DND-41 (cell line): ENCODE data around the gene FUT7.
A peak's percentile ranks its signal among the peaks of the same experiment; 100 is the strongest.

Source experiments
- ATAC-seq: fragments of 200-7000 bp; cut with Tn5 transposase; 3 replicates; pipeline ENCODE4 v1.9.1; 2021; ENCODE audit warnings: low read depth; ENCODE audit not compliant: insufficient read depth
- DNase-seq: peaks from one replicate; pipeline ENCODE4 v3.0.0-alpha.2; 2020
- H2AFZ ChIP-seq: 2 replicates; pipeline ENCODE4 v1.6.0; 2012; ENCODE audit warnings: low read depth, low read length
- H3K27ac ChIP-seq: 2 replicates; pipeline ENCODE4 v1.5.1; 2012; ENCODE audit warnings: low read length, inconsistent platforms
- H3K27me3 ChIP-seq: fragments of 200-600 bp; sonication (generic); 2 replicates; pipeline ENCODE4 v1.6.0; 2012; ENCODE audit warnings: low read length, mild to moderate bottlenecking, inconsistent platforms; ENCODE audit not compliant: insufficient read depth, poor library complexity
- H3K36me3 ChIP-seq: 2 replicates; pipeline ENCODE4 v1.5.1; 2012; ENCODE audit warnings: low read length, inconsistent platforms; ENCODE audit not compliant: insufficient read depth
- H3K4me1 ChIP-seq: 2 replicates; pipeline ENCODE4 v1.5.1; 2012; ENCODE audit warnings: mild to moderate bottlenecking, low read length; ENCODE audit not compliant: insufficient read depth
- H3K4me2 ChIP-seq: 2 replicates; pipeline ENCODE4 v1.6.0; 2012; ENCODE audit warnings: mild to moderate bottlenecking, moderate library complexity, low read length, inconsistent platforms; ENCODE audit not compliant: insufficient read depth
- H3K4me3 ChIP-seq, 2 experiments: fragments of 200-600 bp in 1 of 2; shearing (Covaris generic) in 1 of 2; 2 replicates each; pipeline ENCODE4 v1.5.1; 2012 to 2016; ENCODE audit warnings: inconsistent platforms in 2 of 2, low read length in 2 of 2, mild to moderate bottlenecking in 2 of 2, low read depth in 1 of 2, moderate library complexity in 1 of 2
- H3K79me2 ChIP-seq: 2 replicates; pipeline ENCODE4 v1.6.0; 2012; ENCODE audit warnings: low read length, inconsistent platforms; ENCODE audit not compliant: insufficient read depth
- H3K9ac ChIP-seq: 2 replicates; pipeline ENCODE4 v1.6.0; 2012; ENCODE audit warnings: low read depth, mild to moderate bottlenecking, inconsistent platforms, low read length, moderate library complexity
- H3K9me3 ChIP-seq: 2 replicates; pipeline ENCODE4 v1.5.1; 2012; ENCODE audit warnings: low read length, moderate library complexity, mild to moderate bottlenecking, inconsistent platforms; ENCODE audit not compliant: insufficient read depth, severe bottlenecking
- H4K20me1 ChIP-seq: 2 replicates; pipeline ENCODE4 v1.6.0; 2012; ENCODE audit warnings: low read length; ENCODE audit not compliant: insufficient read depth
- CTCF ChIP-seq: IDR thresholded peaks from 2 replicates; pipeline ENCODE4 v1.5.1; 2012; ENCODE audit warnings: borderline replicate concordance, low read length, moderate library complexity, mild to moderate bottlenecking; ENCODE audit not compliant: poor library complexity, severe bottlenecking; ENCODE audit errors: extremely low read depth
- EZH2 ChIP-seq: IDR thresholded peaks from 3 replicates; pipeline ENCODE4 v1.6.1; 2012; ENCODE audit warnings: borderline replicate concordance, low read depth, mild to moderate bottlenecking, moderate library complexity, low read length, inconsistent platforms; ENCODE audit not compliant: severe bottlenecking

Gene FUT7

GRCh38 chr9:137048655-137049543 lies 17.0 kb upstream of the FUT7 start:
- H3K9me3 ChIP-seq = no peaks in the 10 kb centered on the region
- H3K4me2 ChIP-seq = no peak overlapping the region
- ATAC-seq (no peak), DNase-seq (no peak)
- no peak overlapping the region for H3K9ac ChIP-seq
- no peak overlapping the region for H2AFZ ChIP-seq
- H3K27me3 ChIP-seq = peaks cover 37% of the 10 kb centered on the region
- no peaks in the 10 kb centered on the region for H3K36me3 ChIP-seq
- no peaks in the 10 kb centered on the region for H3K4me1 ChIP-seq
- no peak overlapping the region for H3K4me3 ChIP-seq
- peaks cover 25% of the 10 kb centered on the region for H4K20me1 ChIP-seq
- H3K79me2 ChIP-seq = no peaks in the 10 kb centered on the region
- no peak for TF ChIP-seq CTCF
- TF ChIP-seq EZH2 = no peak
- H3K27ac ChIP-seq = no peak overlapping the region

- no peaks in the 10 kb centered on the region for H3K79me2 ChIP-seq
- H3K27ac ChIP-seq = no peak within 1 kb of the TSS
- H3K27me3 ChIP-seq = peaks cover 41% of the 10 kb centered on the region
- ATAC-seq = peak; percentile 92
- no peaks in the 10 kb centered on the region for H3K36me3 ChIP-seq
- H3K4me3 ChIP-seq = no peak within 1 kb of the TSS
- H2AFZ ChIP-seq = no peak within 1 kb of the TSS
- peaks cover 30% of the 10 kb centered on the region for H4K20me1 ChIP-seq
- DNase-seq = peak; percentile 78
- H3K4me1 ChIP-seq = no peaks in the 10 kb centered on the region
- H3K9me3 ChIP-seq = no peaks in the 10 kb centered on the region
- TF ChIP-seq EZH2 (peak; percentile 84), CTCF (peak; percentile 80)
- no peak within 1 kb of the TSS for H3K9ac ChIP-seq
- H3K4me2 ChIP-seq = no peak within 1 kb of the TSS
Measured at GRCh38 chr9:137046088-137046787, 14.3 kb upstream of the FUT7 start, which contains the start of gene NPDC1. TSS of gene NPDC1 (minus strand) at chr9:137046177. CDS start at chr9:137045989, 188 bp downstream.

- Histone ChIP-seq H3K27ac (no peak overlapping the region), H3K79me2 (no peaks in the 10 kb centered on the region), H3K4me2 (no peak overlapping the region), H3K27me3 (peaks cover 41% of the 10 kb centered on the region), H3K4me3 (no peak overlapping the region), H3K36me3 (no peaks in the 10 kb centered on the region), H2AFZ (no peak overlapping the region), H3K9ac (no peak overlapping the region), H3K9me3 (no peaks in the 10 kb centered on the region), H3K4me1 (no peaks in the 10 kb centered on the region), H4K20me1 (peaks cover 30% of the 10 kb centered on the region)
- no peak for DNase-seq
- TF ChIP-seq CTCF (no peak), EZH2 (peak; percentile 58)
- ATAC-seq = no peak
Measured at GRCh38 chr9:137045294-137046087, 13.6 kb upstream of the FUT7 start.
